MM.1S (cell line): ENCODE measurements around the gene GASK1A.

Source experiments
- DNase-seq: peaks from one replicate; pipeline ENCODE4 v3.0.0-alpha.2; 2015
- H2AFZ ChIP-seq: fragments of 300-600 bp; sonication (generic); 2 replicates; pipeline ENCODE4 v1.6.0; 2016; ENCODE audit warnings: antibody characterized with exemption, low read length
- H3F3A ChIP-seq: fragments of 300-600 bp; sonication (generic); 2 replicates; pipeline ENCODE4 v1.6.1; 2016; ENCODE audit warnings: mild to moderate bottlenecking, antibody characterized with exemption, low read length, moderate library complexity, mixed read lengths; ENCODE audit not compliant: insufficient read depth
- H3K27ac ChIP-seq: fragments of 300-600 bp; sonication (generic); 2 replicates; pipeline ENCODE4 v1.5.1; 2016; ENCODE audit warnings: mild to moderate bottlenecking, low read length
- H3K27me3 ChIP-seq: fragments of 300-600 bp; sonication (generic); replicated peaks from 2 replicates; pipeline ENCODE4 v1.6.0; 2016; ENCODE audit warnings: low read length; ENCODE audit not compliant: insufficient read depth
- H3K36me3 ChIP-seq: fragments of 300-600 bp; sonication (generic); replicated peaks from 2 replicates; pipeline ENCODE4 v1.6.1; 2016; ENCODE audit warnings: mild to moderate bottlenecking, low read length, mixed read lengths; ENCODE audit not compliant: insufficient read depth
- H3K4me1 ChIP-seq: fragments of 300-600 bp; sonication (generic); 2 replicates; pipeline ENCODE4 v1.6.1; 2016; ENCODE audit warnings: low read length, mixed read lengths
- H3K4me2 ChIP-seq: fragments of 300-600 bp; sonication (generic); 2 replicates; pipeline ENCODE4 v1.6.0; 2016; ENCODE audit warnings: low read depth, low read length
- H3K4me3 ChIP-seq: fragments of 300-600 bp; sonication (generic); 2 replicates; pipeline ENCODE4 v1.5.1; 2016; ENCODE audit warnings: low read length, mixed read lengths
- H3K79me2 ChIP-seq: fragments of 300-600 bp; sonication (generic); 2 replicates; pipeline ENCODE4 v1.6.1; 2016; ENCODE audit warnings: mixed run types, low read length, mixed read lengths
- H3K9ac ChIP-seq: fragments of 300-600 bp; sonication (generic); 2 replicates; pipeline ENCODE4 v1.6.1; 2016; ENCODE audit warnings: low read length, mixed read lengths
- H3K9me2 ChIP-seq: fragments of 300-600 bp; sonication (generic); replicated peaks from 2 replicates; pipeline ENCODE4 v1.6.1; 2016; ENCODE audit warnings: mild to moderate bottlenecking, low read length, mixed read lengths; ENCODE audit not compliant: insufficient read depth
- H3K9me3 ChIP-seq: fragments of 300-600 bp; sonication (generic); replicated peaks from 2 replicates; pipeline ENCODE4 v1.6.1; 2016; ENCODE audit warnings: mild to moderate bottlenecking, low read length, mixed read lengths; ENCODE audit not compliant: insufficient read depth
- H4K20me1 ChIP-seq: fragments of 300-600 bp; sonication (generic); 2 replicates; pipeline ENCODE4 v1.6.1; 2016; ENCODE audit warnings: mild to moderate bottlenecking, low read length, moderate library complexity, mixed read lengths; ENCODE audit not compliant: insufficient read depth
- EZH2 ChIP-seq: fragments of 300-600 bp; sonication (generic); optimal IDR thresholded peaks from 2 replicates; pipeline ENCODE3; 2017; ENCODE audit warnings: low read depth, mild to moderate bottlenecking, antibody characterized with exemption, low read length, mixed read lengths
- EZH2phosphoT487 ChIP-seq: fragments of 300-600 bp; sonication (generic); IDR thresholded peaks from 2 replicates; pipeline ENCODE4 v1.6.1; 2018; ENCODE audit warnings: antibody characterized with exemption, low read length
- TF ChIP-seq, protein P1 (sequence below): fragments of 300-600 bp; sonication (generic); IDR thresholded peaks from 2 replicates; pipeline ENCODE4 v1.5.1; 2016; ENCODE audit warnings: antibody characterized with exemption, low read length, mixed read lengths

Gene GASK1A

DNA sequence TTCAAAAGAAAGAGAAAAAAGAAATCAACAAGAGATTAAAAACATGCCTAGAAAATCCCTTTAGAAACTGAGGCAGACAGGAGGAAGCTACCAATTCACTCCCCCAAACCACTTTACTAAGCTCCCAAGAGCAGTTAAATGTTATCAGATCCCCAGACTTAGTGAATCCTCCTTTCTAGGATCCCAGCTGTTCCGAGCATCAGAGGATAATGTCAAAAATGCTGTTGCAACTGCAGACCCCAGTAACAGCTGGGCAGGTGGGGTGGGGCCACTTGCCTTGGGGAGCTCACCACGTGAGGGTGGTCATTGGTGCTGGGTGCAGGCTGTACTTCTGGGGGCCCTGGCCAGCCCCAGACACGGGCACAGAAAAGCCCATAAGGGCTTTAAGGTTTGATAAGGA, 117.7 kb downstream of the GASK1A start:
- Histone ChIP-seq H3K79me2 (peaks cover 1% of the 10 kb centered on the region; the same call in 1 of the 2 replicates), H3K4me1 (no peaks in the 10 kb centered on the region), H3K9me3 (no peaks in the 10 kb centered on the region), H3K4me3 (no peak overlapping the region), H3K36me3 (no peaks in the 10 kb centered on the region), H3K27me3 (no peaks in the 10 kb centered on the region), H3K9me2 (no peaks in the 10 kb centered on the region), H2AFZ (no peak overlapping the region), H3K27ac (no peak overlapping the region), H3K9ac (no peak overlapping the region), H3K4me2 (no peak overlapping the region), H3F3A (no peaks in the 10 kb centered on the region), H4K20me1 (no peaks in the 10 kb centered on the region)
- no peak for DNase-seq
- TF ChIP-seq, protein P1, sequence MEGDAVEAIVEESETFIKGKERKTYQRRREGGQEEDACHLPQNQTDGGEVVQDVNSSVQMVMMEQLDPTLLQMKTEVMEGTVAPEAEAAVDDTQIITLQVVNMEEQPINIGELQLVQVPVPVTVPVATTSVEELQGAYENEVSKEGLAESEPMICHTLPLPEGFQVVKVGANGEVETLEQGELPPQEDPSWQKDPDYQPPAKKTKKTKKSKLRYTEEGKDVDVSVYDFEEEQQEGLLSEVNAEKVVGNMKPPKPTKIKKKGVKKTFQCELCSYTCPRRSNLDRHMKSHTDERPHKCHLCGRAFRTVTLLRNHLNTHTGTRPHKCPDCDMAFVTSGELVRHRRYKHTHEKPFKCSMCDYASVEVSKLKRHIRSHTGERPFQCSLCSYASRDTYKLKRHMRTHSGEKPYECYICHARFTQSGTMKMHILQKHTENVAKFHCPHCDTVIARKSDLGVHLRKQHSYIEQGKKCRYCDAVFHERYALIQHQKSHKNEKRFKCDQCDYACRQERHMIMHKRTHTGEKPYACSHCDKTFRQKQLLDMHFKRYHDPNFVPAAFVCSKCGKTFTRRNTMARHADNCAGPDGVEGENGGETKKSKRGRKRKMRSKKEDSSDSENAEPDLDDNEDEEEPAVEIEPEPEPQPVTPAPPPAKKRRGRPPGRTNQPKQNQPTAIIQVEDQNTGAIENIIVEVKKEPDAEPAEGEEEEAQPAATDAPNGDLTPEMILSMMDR = no peak
- TF ChIP-seq EZH2 (no peak), EZH2phosphoT487 (no peak)

DNA sequence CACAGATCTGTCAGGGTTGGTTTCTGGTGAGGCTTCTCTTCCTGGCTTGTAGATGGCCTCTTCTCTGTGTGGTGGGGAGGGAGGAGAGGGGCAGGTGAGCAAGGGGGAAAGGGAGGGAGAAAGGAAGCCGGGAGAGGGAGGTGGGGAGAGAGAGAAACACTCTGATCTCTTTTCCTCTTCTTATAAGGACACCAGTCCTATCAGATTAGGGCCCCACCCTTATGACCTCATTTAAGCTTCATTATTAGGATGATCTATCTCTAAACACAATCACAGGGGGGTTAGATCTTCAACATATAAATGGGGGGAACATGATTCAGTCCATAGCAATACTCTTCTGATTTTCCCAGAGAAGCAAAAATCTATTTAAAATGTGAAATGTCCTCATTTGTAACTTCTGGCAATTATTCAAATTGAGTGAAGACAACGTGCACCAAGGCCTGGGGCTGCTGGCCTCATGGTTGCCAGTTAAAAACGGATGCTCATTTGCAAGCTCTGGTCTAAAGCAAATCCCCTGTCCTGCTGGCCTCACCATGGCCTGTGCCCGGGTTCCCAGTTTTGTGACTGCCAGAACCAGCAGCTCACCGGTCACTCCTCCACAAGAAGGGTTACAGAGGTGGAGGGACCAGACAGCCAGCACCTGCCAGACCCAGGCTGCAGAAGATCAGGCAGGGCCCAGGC, 118.4 kb downstream of the GASK1A start:
- Histone ChIP-seq H3K9me2 (no peaks in the 10 kb centered on the region), H3K79me2 (no peaks in the 10 kb centered on the region), H3K4me1 (no peaks in the 10 kb centered on the region), H2AFZ (no peak overlapping the region), H4K20me1 (no peaks in the 10 kb centered on the region), H3K9me3 (no peaks in the 10 kb centered on the region), H3K9ac (no peak overlapping the region), H3K4me3 (no peak overlapping the region), H3K4me2 (no peak overlapping the region), H3K27me3 (no peaks in the 10 kb centered on the region), H3K27ac (no peak overlapping the region), H3K36me3 (no peaks in the 10 kb centered on the region), H3F3A (no peaks in the 10 kb centered on the region)
- TF ChIP-seq, protein P1 = no peak
- DNase-seq = no peak

DNA sequence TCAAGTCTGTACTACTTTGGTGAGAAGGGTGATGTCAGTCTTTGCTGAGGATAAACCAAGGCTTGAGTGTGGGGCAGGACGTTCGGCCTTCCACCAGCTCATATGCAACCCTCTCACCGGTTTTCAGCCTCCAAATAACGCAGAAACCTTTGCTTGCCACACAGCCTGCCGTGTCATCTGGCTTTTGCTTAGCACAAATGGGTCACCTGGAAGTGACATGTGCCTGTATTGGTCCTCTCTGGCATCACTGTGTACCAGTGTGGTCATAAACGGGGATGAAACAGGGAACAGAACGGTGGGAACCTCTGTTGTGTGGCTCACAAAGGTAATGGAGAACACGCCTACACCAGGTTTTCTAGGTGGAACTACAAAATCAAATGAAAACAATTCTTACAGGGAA, 119.7 kb downstream of the GASK1A start:
- H3K9me2 ChIP-seq = no peaks in the 10 kb centered on the region
- no peak overlapping the region for H3K4me3 ChIP-seq
- no peak for DNase-seq
- H3K9me3 ChIP-seq = no peaks in the 10 kb centered on the region
- no peak for TF ChIP-seq EZH2phosphoT487
- no peaks in the 10 kb centered on the region for H3K4me1 ChIP-seq
- H3K79me2 ChIP-seq = no peaks in the 10 kb centered on the region
- no peaks in the 10 kb centered on the region for H3F3A ChIP-seq
- no peak overlapping the region for H3K4me2 ChIP-seq
- no peaks in the 10 kb centered on the region for H3K27me3 ChIP-seq
- no peak overlapping the region for H3K27ac ChIP-seq
- H4K20me1 ChIP-seq = no peaks in the 10 kb centered on the region
- H3K36me3 ChIP-seq = no peaks in the 10 kb centered on the region
- H2AFZ ChIP-seq = no peak overlapping the region
- no peak overlapping the region for H3K9ac ChIP-seq

DNA sequence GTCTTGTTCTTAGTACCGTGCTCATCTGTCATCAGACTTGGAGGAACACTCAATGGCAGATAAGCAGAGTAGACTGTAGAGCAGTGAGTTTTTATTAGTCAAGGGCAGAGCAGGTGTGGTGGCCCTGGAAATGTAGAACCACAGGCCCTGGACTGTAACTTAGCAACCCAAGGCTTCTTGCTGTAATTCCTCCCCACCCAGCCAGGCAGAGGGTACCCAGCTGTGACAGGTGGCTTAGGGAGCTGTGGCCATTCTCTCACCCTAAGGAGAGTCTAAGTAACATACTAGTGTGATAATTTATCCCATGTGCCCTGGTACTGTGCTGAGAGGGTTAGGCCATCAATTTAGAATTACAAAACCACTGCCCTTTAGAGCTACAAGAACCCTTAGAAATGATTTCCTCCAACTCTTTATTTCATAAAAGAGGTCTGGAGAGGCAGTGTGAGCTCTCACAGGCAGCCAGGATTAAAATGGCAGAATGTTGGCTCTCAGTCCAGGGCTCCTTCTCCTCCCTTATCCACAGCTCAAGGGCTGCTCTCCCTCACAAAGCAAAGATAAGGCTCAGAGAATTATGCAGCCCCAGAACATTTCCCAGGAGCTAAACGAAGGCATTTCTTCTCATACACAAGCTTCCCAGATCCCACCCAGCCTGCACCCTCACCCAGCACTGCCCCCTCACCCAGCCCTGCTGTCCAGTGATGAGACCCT, 123.8 kb downstream of the GASK1A start:
- Histone ChIP-seq H3K9me2 (no peaks in the 10 kb centered on the region), H3K36me3 (no peaks in the 10 kb centered on the region), H4K20me1 (no peaks in the 10 kb centered on the region), H3K27me3 (no peaks in the 10 kb centered on the region), H3K79me2 (peaks cover 13% of the 10 kb centered on the region), H3K9me3 (no peaks in the 10 kb centered on the region), H3K9ac (no peak overlapping the region), H3K4me3 (no peak overlapping the region), H3K27ac (no peak overlapping the region), H3K4me2 (no peak overlapping the region), H3K4me1 (no peaks in the 10 kb centered on the region; the same call in 1 of the 2 replicates), H2AFZ (no peak overlapping the region), H3F3A (no peaks in the 10 kb centered on the region)
- TF ChIP-seq, protein P1 = no peak
- TF ChIP-seq EZH2phosphoT487 (no peak), EZH2 (no peak)
- DNase-seq = no peak
